Calu3 (cell line): ENCODE measurements around the gene C8G. TPM values are rescaled to one million over a fixed set of nuclear protein-coding genes. Genes with fewer than 3 reads are reported as not detected.

Experiments used
- BruUV-seq: library from RNA; stranded (reverse); fragments of 400-500 nt; replicated peaks from 2 replicates; lab custom pipeline; 2021; lab: Mats Ljungman, UMichigan
- CTCF ChIA-PET: fragments of 300-600 bp; sonication (Branson Sonifier 250); formaldehyde crosslinking; loops from one replicate; lab custom pipeline; 2022; ENCODE audit warnings: antibody characterized with exemption; lab: Charles Lee
- DNase-seq: peaks from one replicate; pipeline ENCODE4 v3.0.0; 2022
- H3K27ac Mint-ChIP-seq: one replicate; pipeline ENCODE4 v1.8.0; 2022; ENCODE audit warnings: mixed read lengths; ENCODE audit not compliant: unreplicated experiment
- H3K27me3 Mint-ChIP-seq: one replicate; pipeline ENCODE4 v1.8.0; 2022; ENCODE audit warnings: mixed read lengths; ENCODE audit not compliant: unreplicated experiment
- H3K36me3 Mint-ChIP-seq: one replicate; pipeline ENCODE4 v1.8.0; 2022; ENCODE audit warnings: mild to moderate bottlenecking, moderate library complexity, mixed read lengths; ENCODE audit not compliant: insufficient read depth, unreplicated experiment
- H3K4me1 Mint-ChIP-seq: one replicate; pipeline ENCODE4 v1.8.0; 2022; ENCODE audit warnings: mild to moderate bottlenecking, low read depth, mixed read lengths; ENCODE audit not compliant: unreplicated experiment
- H3K4me3 Mint-ChIP-seq: one replicate; pipeline ENCODE4 v1.8.0; 2022; ENCODE audit warnings: mild to moderate bottlenecking, low read depth, moderate library complexity, mixed read lengths; ENCODE audit not compliant: unreplicated experiment
- H3K9me3 Mint-ChIP-seq: one replicate; pipeline ENCODE4 v1.8.0; 2022; ENCODE audit warnings: low read depth, mixed read lengths; ENCODE audit not compliant: unreplicated experiment
- CTCF ChIP-seq: fragments of 200-600 bp; IDR thresholded peaks from one replicate; pipeline ENCODE4 v1.8.0; 2022; ENCODE audit warnings: antibody characterized with exemption; ENCODE audit not compliant: unreplicated experiment
- intact Hi-C: fragments of 100-400 bp; cut with micrococcal nuclease; formaldehyde crosslinking; loops from one replicate; pipeline ENCODE4 v1.10.0; 2022; ENCODE audit not compliant: unreplicated experiment
- total RNA-seq: library from RNA; stranded (reverse); gene quantifications from 2 replicates; pipeline ENCODE4 v1.2.3, GENCODE V29; 2022

The C8G gene
- total RNA-seq, 1 experiment from 2014 or later: 3.9 TPM

GRCh38 chr9:136972743-136973142 lies 27.7 kb downstream of the C8G start:
- no peak for TF ChIP-seq CTCF
- Mint-ChIP-seq H3K27me3 (no peaks in the 10 kb centered on the region), H3K36me3 (no peaks in the 10 kb centered on the region), H3K4me3 (no peak overlapping the region), H3K27ac (no peak overlapping the region), H3K9me3 (no peaks in the 10 kb centered on the region), H3K4me1 (no peaks in the 10 kb centered on the region)
- intact Hi-C loops: no loop called here
- BruUV-seq: no TSS peak
- no peak for DNase-seq
- CTCF ChIA-PET: no interaction called here

GRCh38 chr9:136973618-136974617 lies 28.9 kb downstream of the C8G start:
- Mint-ChIP-seq H3K36me3 (no peaks in the 10 kb centered on the region), H3K27ac (no peak overlapping the region), H3K9me3 (no peaks in the 10 kb centered on the region), H3K27me3 (no peaks in the 10 kb centered on the region), H3K4me3 (no peak overlapping the region), H3K4me1 (no peaks in the 10 kb centered on the region)
- no peak for TF ChIP-seq CTCF
- intact Hi-C loops: no loop called here
- CTCF ChIA-PET: interaction anchor here (0.6 kb wide), 1 partner anchor 150 kb away, joined by 3 read pairs; no protein-coding TSS in a partner anchor
- BruUV-seq: no TSS peak
- no peak for DNase-seq

- intact Hi-C loops: no loop called here
- BruUV-seq: no TSS peak
- no peaks in the 10 kb centered on the region for H3K27me3 Mint-ChIP-seq
- no peaks in the 10 kb centered on the region for H3K9me3 Mint-ChIP-seq
- H3K4me3 Mint-ChIP-seq: no peak overlapping the region
- no peak overlapping the region for H3K27ac Mint-ChIP-seq
- H3K36me3 Mint-ChIP-seq: no peaks in the 10 kb centered on the region
- H3K4me1 Mint-ChIP-seq: no peaks in the 10 kb centered on the region
- TF ChIP-seq CTCF: no peak
- CTCF ChIA-PET: no interaction called here
- DNase-seq: no peak
Observed at GRCh38 chr9:136974817-136975535, 29.9 kb downstream of the C8G start.

- CTCF ChIA-PET: no interaction called here
- intact Hi-C loops: no loop called here
- Mint-ChIP-seq H3K27ac (no peak overlapping the region), H3K36me3 (no peaks in the 10 kb centered on the region), H3K27me3 (no peaks in the 10 kb centered on the region), H3K4me1 (no peaks in the 10 kb centered on the region), H3K9me3 (no peaks in the 10 kb centered on the region), H3K4me3 (no peak overlapping the region)
- no peak for DNase-seq
- TF ChIP-seq CTCF: no peak
- no TSS peak for BruUV-seq
Observed at GRCh38 chr9:136975644-136976043, 30.6 kb downstream of the C8G start.
